ENCODE results near the gene CLASRP.

GRCh38 chr19:45102481-45102880 is 63.6 kb downstream of the CLASRP start:
- TF ChIP-seq CTCF (IDR thresholded peaks at IDR 0.05) (no peak), ZFX (IDR thresholded peaks at IDR 0.05; ENCODE audit: borderline replicate concordance) (no peak)
